Epidermal melanocyte (primary cell): Measurements from ENCODE around the gene MAFF.
"Not testable (repeated sequence)": the region's sequence is repeated elsewhere in the genome, so short reads cannot be mapped to it uniquely, and the experiment has no call there.

ENCODE experiments used
- DNase-seq: peaks from one replicate; pipeline ENCODE4 v3.0.0; 2011; ENCODE audit warnings: low spot score; ENCODE audit not compliant: insufficient read length

The MAFF gene

GRCh38 chr22:38201711-38202436, at the start of gene MAFF:
TSS of gene MAFF (plus strand) at chr22:38201994. CDS start at chr22:38213854, 11,860 bp downstream.
- DNase-seq = peak; percentile 89

GRCh38 chr22:38153821-38154562, 47.8 kb upstream of the MAFF start:
- DNase-seq = no peak

- not testable (repeated sequence) for DNase-seq
Observed at GRCh38 chr22:38154563-38154915, 47.3 kb upstream of the MAFF start.

GRCh38 chr22:38155703-38156102, 46.1 kb upstream of the MAFF start:
- DNase-seq = no peak

GRCh38 chr22:38162881-38163843, 38.6 kb upstream of the MAFF start:
- DNase-seq = no peak

GRCh38 chr22:38163844-38164550, 37.8 kb upstream of the MAFF start:
- no peak for DNase-seq

- DNase-seq = no peak
Observed at GRCh38 chr22:38164551-38164918, 37.3 kb upstream of the MAFF start.

GRCh38 chr22:38165922-38166593, 35.7 kb upstream of the MAFF start:
- no peak for DNase-seq

GRCh38 chr22:38167988-38168407, 33.8 kb upstream of the MAFF start:
- DNase-seq = no peak

GRCh38 chr22:38169116-38169515, 32.7 kb upstream of the MAFF start:
- DNase-seq = no peak

- DNase-seq = no peak
Observed at GRCh38 chr22:38170469-38170868, 31.3 kb upstream of the MAFF start.

- DNase-seq = no peak
Observed at GRCh38 chr22:38171927-38172831, 29.6 kb upstream of the MAFF start.

GRCh38 chr22:38172832-38173640, 28.8 kb upstream of the MAFF start:
- no peak for DNase-seq

GRCh38 chr22:38173641-38173906, 28.2 kb upstream of the MAFF start:
- no peak for DNase-seq

GRCh38 chr22:38174626-38175025, 27.2 kb upstream of the MAFF start:
- no peak for DNase-seq

GRCh38 chr22:38175206-38176118, 26.3 kb upstream of the MAFF start:
- DNase-seq = no peak

GRCh38 chr22:38176170-38176741, 25.5 kb upstream of the MAFF start:
- peak; percentile 74 for DNase-seq

GRCh38 chr22:38177044-38177443, 24.8 kb upstream of the MAFF start:
- no peak for DNase-seq
